Cerebellar nuclear complex (tissue), 1 donor: Measurements from ENCODE around the gene HOOK2.
"Not testable (repeated sequence)": the region's sequence is repeated elsewhere in the genome, so short reads cannot be mapped to it uniquely, and the experiment has no call there.

Experiments used
- DNase-seq, 2 experiments: peaks; one replicate each; lab custom pipeline; 2025; lab: John Stamatoyannopoulos, UW

Gene HOOK2

GRCh38 chr19:12720851-12721655 lies 54.3 kb downstream of the HOOK2 start:
- no peak for DNase-seq

DNA sequence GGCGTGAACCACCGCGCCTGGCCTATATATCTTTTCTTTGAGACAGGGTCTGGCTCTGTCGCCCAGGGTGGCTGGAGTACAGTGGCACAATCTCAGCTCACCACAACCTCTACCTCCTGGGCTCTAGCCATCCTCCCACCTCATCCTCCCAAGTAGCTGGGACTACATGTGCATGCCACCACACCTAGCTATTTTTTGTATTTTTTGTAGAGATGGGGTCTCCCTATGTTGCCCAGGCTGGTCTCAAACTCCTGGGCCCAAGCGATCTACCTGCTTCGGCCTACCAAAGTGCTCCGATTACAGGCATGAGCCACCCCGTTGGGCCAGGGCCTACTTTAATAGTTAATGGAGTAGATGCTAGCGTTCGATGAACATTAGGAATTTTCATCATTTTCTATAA lies 55.1 kb downstream of the HOOK2 start:
- no peak for DNase-seq

DNA sequence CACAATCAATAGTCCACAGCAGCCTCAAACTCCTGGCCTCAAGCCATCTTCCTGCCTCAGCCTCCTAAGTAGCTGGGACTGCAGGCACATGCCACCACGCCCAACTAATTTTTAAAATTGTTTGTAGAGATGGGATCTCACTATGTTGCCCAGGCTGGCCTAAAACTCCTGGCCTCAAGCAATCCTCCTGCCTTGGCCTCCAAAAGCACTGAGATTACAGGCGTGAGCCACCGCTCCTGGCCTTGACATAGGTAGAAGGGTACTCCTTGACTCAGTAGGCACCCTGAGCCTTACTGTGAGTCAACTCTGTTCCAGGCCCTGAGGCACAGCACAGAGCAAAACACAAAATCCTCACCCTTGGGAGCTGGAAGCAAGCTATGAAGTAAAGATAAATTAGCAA lies 59.4 kb downstream of the HOOK2 start:
- DNase-seq: no peak

GRCh38 chr19:12715102-12715501 lies 60.2 kb downstream of the HOOK2 start:
- DNase-seq: no peak

DNA sequence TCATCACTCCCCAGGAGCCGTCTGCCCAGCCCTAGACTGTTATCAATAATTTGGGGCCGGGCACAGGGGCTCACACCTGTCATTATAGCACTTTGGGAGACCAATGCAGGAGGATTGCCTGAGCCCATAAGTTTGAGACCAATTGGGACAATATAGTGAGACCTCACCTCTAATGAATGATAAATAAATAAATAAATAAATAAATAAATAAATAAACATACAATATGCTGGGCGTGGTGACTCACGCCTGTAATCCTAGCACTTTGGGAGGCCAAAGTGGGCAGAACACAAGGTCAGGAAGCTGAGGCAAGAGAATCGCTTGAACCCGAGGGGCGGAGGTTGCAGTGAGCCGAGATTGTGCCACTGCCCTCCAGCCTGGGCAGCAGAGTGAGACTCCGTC lies 62.0 kb downstream of the HOOK2 start:
- not testable (repeated sequence) for DNase-seq
